T-cell (primary cell): Measurements from ENCODE around the gene NT5C2. TPM values are rescaled to one million over a fixed set of nuclear protein-coding genes. Genes with fewer than 3 reads are reported as not detected.
"Not testable (repeated sequence)": the region's sequence is repeated elsewhere in the genome, so short reads cannot be mapped to it uniquely, and the experiment has no call there.

Source experiments
- ATAC-seq, 4 experiments: fragments of 200-7000 bp in 3 of 4; fragments of 150-1000 bp in 1 of 4; cut with Tn5 transposase; replicated peaks in 1 of 4; 1 replicate in 3 of 4; 2 replicates in 1 of 4; pipeline ENCODE4 v1.10.0; 2021; ENCODE audit warnings: moderate library complexity in 3 of 4, mild to moderate bottlenecking in 2 of 4, moderate number of reproducible peaks in 1 of 4
- CTCF ChIA-PET, 2 donors: fragments of 300-600 bp; sonication (Branson Sonifier 250); formaldehyde crosslinking; loops; one replicate each; lab custom pipeline; 2022; ENCODE audit warnings: antibody characterized with exemption in 2 of 2; lab: Charles Lee
- POLR2A ChIA-PET, 2 donors: fragments of 300-600 bp; sonication (Branson Sonifier 250); formaldehyde crosslinking; loops; one replicate each; lab custom pipeline; 2022; ENCODE audit warnings: antibody characterized with exemption in 2 of 2; lab: Charles Lee
- DNase-seq, 35 experiments: peaks; one replicate each; pipeline versions ENCODE4 v3.0.0 to v3.0.0-alpha.2; 2013 to 2023
- H3K27ac ChIP-seq: one replicate; pipeline ENCODE4 v1.5.1; 2013; ENCODE audit warnings: low read length
- H3K27me3 ChIP-seq, 2 experiments: replicated peaks in 1 of 2; 1 replicate in 1 of 2; 2 replicates in 1 of 2; pipeline versions ENCODE4 v1.6.1 to v1.7.0; 2013; ENCODE audit warnings: low read length in 1 of 2, mixed read lengths in 1 of 2; ENCODE audit not compliant: control insufficient read depth in 2 of 2, insufficient read depth in 2 of 2; ENCODE audit errors: extremely low read depth in 1 of 2
- H3K36me3 ChIP-seq, 2 donors: 1 replicate in 1 of 2; 2 replicates in 1 of 2; pipeline versions ENCODE4 v1.6.1 to v1.7.0; 2013; ENCODE audit warnings: low read length in 1 of 2; ENCODE audit not compliant: control insufficient read depth in 2 of 2, insufficient read depth in 1 of 2; ENCODE audit errors: extremely low read depth in 1 of 2
- H3K4me1 ChIP-seq, 2 experiments: 1 replicate in 1 of 2; 2 replicates in 1 of 2; pipeline versions ENCODE4 v1.6.1 to v1.7.0; 2013; ENCODE audit warnings: low read length in 2 of 2, mixed read lengths in 1 of 2; ENCODE audit not compliant: insufficient read depth in 2 of 2, control insufficient read depth in 1 of 2; ENCODE audit errors: extremely low read depth in 1 of 2
- H3K4me3 ChIP-seq, 2 donors: 1 replicate in 1 of 2; 2 replicates in 1 of 2; pipeline versions ENCODE4 v1.5.1 to v1.7.0; 2013; ENCODE audit warnings: mild to moderate bottlenecking in 2 of 2, low read length in 1 of 2, moderate library complexity in 1 of 2; ENCODE audit not compliant: control insufficient read depth in 1 of 2; ENCODE audit errors: extremely low read depth in 1 of 2
- H3K9me3 ChIP-seq: 2 replicates; pipeline ENCODE4 v1.7.0; 2013
- H3K27ac Mint-ChIP-seq, 2 donors: one replicate each; pipeline ENCODE4 v1.8.0; 2020 to 2021; ENCODE audit warnings: mild to moderate bottlenecking in 2 of 2, mixed read lengths in 2 of 2
- H3K27me3 Mint-ChIP-seq, 2 donors: one replicate each; pipeline ENCODE4 v1.8.0; 2021 to 2022; ENCODE audit warnings: mixed read lengths in 2 of 2
- H3K36me3 Mint-ChIP-seq: one replicate; pipeline ENCODE4 v1.8.0; 2021; ENCODE audit warnings: mixed read lengths
- H3K4me1 Mint-ChIP-seq, 3 donors: one replicate each; pipeline ENCODE4 v1.8.0; 2020 to 2022; ENCODE audit warnings: mixed read lengths in 3 of 3, mild to moderate bottlenecking in 1 of 3
- H3K4me3 Mint-ChIP-seq, 3 donors: one replicate each; pipeline ENCODE4 v1.8.0; 2020 to 2022; ENCODE audit warnings: mild to moderate bottlenecking in 3 of 3, mixed read lengths in 3 of 3, moderate library complexity in 3 of 3
- H3K9me3 Mint-ChIP-seq, 3 donors: one replicate each; pipeline ENCODE4 v1.8.0; 2020 to 2022; ENCODE audit warnings: mixed read lengths in 3 of 3
- WGBS: methylation state at CpG from one replicate; pipeline ENCODE4 v1.1.5; 2013; ENCODE audit warnings: missing lambda C conversion rate; ENCODE audit not compliant: insufficient coverage; 5-methylcytosine and 5-hydroxymethylcytosine counted together
- total RNA-seq, 35 experiments: library from RNA in 6 of 35; stranded (reverse) in 6 of 35; fragments of 120-200 nt in 1 of 35; gene quantifications; one replicate each; pipeline versions ENCODE4 v1.2.1 to v1.2.4 and lab custom pipeline; 2013 to 2026

NT5C2 gene
- total RNA-seq, 5 donors from 2014 or later (not counting 1 experiment from before 2014, with no cell fraction given) = 49.7 to 63.5 (median 54.0) TPM

DNA sequence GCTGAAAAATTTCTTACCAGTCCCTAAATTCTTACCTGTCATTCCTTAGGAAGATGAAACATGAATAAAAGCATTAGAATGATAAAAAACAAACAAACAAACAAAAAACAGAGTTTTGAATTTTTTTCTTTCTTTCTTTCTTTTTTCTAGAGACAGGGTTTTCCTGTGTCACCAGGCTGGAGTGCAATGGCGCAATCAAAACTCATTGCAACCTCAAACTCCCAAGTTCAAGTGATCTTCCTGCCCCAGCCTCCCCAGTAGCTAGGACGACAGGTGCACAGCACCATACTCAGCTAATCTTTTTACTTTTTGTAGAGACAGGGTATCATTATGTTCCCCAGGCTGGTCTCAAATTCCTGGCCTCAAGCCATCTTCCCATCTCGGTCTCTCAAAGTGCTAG, 26.5 kb downstream of the NT5C2 start:
- CTCF ChIA-PET = no interaction called here
- peaks cover 0 to 2% (median 2%) of the 10 kb centered on the region in 3 donors for H3K4me1 Mint-ChIP-seq
- H3K4me3 Mint-ChIP-seq = no peak overlapping the region
- POLR2A ChIA-PET = no interaction called here
- Histone ChIP-seq H3K27ac (no peak overlapping the region), H3K9me3 (no peaks in the 10 kb centered on the region), H3K36me3 (peaks cover 4 to 20% of the 10 kb centered on the region in 2 donors), H3K27me3 (no peaks in the 10 kb centered on the region), H3K4me3 (no peak overlapping the region), H3K4me1 (no peaks in the 10 kb centered on the region)
- H3K36me3 Mint-ChIP-seq = peaks cover 41% of the 10 kb centered on the region
- ATAC-seq (no peak), DNase-seq (no peak)
- H3K27me3 Mint-ChIP-seq = no peaks in the 10 kb centered on the region
- no peak overlapping the region for H3K27ac Mint-ChIP-seq
- H3K9me3 Mint-ChIP-seq = no peaks in the 10 kb centered on the region
- no CpG with 5 or more reads among the region's 3 CpGs for WGBS

DNA sequence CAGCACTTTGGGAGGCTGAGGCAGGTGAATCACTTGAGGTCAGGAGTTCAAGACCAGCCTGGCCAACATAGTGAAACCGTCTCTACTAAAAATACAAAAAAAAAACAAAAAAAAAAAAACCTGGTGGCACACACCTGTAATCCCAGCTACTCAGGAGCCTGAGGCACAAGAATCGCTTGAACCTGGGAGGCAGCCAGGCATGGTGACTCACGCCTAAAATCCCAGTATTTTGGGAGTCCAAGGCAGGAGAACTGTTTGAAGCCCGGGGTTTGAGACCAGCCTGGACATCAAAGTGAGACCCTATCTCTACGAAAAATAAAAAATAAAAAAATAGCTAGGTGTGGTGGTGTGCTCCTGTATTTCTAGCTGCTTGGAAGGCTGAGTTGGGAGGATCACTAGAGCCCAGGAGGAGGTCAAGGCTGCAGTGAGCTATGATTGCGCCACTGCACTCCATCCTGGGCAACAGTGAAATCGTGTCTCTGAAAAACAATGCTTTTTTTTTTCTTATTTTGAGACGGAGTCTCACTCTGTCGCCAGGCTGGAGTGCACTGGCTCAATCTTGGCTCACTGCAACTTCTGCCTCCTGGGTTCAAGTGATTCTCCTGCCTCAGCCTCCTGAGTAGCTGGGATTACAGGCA, 29.2 kb downstream of the NT5C2 start:
- H3K27me3 ChIP-seq, CTCF ChIA-PET, H3K4me1 ChIP-seq, H3K9me3 ChIP-seq, ATAC-seq, H3K27me3 Mint-ChIP-seq, H3K27ac ChIP-seq, DNase-seq, H3K36me3 ChIP-seq, H3K4me1 Mint-ChIP-seq, H3K4me3 Mint-ChIP-seq, H3K9me3 Mint-ChIP-seq, H3K27ac Mint-ChIP-seq, H3K4me3 ChIP-seq: not testable (repeated sequence)
- H3K36me3 Mint-ChIP-seq = peaks cover 45% of the 10 kb centered on the region
- POLR2A ChIA-PET = interaction anchor here in 1 of 2 donors (1.0 kb wide), 1 partner anchor 13 kb away, joined by 3 read pairs; no protein-coding TSS in a partner anchor
- WGBS = 98% methylated on average over 7 of the region's 9 CpGs

DNA sequence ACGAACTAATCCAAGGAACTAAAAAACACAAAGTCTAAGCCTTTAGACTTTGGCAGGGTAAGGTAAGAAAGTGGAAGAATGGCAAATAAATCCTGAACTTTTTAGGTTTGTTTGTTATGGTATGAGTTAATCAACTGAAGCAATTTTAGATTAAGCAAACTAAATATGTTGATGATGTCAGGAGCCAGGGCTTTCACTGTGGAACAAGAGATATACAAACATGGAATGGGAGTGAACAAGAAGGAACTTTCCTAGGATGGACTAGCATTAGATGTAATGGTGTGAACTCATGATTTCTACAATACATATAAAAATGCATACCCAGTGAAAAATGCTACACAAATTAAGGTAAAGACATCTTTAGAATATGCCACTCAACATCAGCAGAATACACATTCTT, 35.8 kb downstream of the NT5C2 start:
- Mint-ChIP-seq H3K9me3 (no peaks in the 10 kb centered on the region), H3K36me3 (peaks cover 42% of the 10 kb centered on the region), H3K4me1 (peaks cover 4 to 21% (median 10%) of the 10 kb centered on the region in 3 donors), H3K27ac (no peak overlapping the region), H3K27me3 (no peaks in the 10 kb centered on the region), H3K4me3 (no peak overlapping the region)
- DNase-seq = no peak
- Histone ChIP-seq H3K36me3 (peaks cover 3 to 8% of the 10 kb centered on the region in 2 donors), H3K9me3 (no peaks in the 10 kb centered on the region), H3K4me3 (no peak overlapping the region), H3K4me1 (no peaks in the 10 kb centered on the region), H3K27me3 (no peaks in the 10 kb centered on the region), H3K27ac (no peak overlapping the region)
- no peak for ATAC-seq
- POLR2A ChIA-PET = no interaction called here
- CTCF ChIA-PET = no interaction called here
- WGBS = no CpG with 5 or more reads among the region's 1 CpG

DNA sequence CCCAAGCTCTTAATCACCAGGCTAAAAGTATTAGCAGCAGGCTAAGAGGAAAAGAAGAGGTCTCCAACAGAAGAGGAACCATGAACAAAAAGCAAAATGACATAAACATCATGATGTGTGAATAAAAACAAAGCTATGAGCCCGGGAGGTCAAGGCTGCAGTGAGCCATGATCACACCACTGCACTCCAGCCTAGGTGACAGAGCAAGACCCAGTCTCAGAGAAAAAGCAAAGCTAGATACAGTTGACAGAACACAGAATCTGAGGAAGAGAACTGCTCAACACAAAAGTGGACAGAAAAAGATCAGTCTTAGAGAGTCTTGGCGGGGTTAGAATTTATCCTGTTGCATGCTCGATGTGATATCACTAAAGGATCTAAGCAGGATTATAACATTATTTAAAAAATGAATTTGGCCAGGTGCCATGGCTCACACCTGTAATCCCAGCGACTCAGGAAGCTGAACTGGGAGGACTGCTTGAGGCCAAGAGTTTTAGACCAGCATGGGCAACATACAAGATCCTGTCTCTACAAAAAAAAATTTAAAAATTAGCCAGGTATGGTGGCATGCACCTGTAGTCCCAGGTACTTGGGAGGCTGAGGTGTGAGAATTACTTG, 37.5 kb downstream of the NT5C2 start:
- Mint-ChIP-seq H3K27me3 (no peaks in the 10 kb centered on the region), H3K36me3 (peaks cover 48% of the 10 kb centered on the region), H3K4me1 (peaks cover 4 to 21% (median 10%) of the 10 kb centered on the region in 3 donors), H3K4me3 (no peak overlapping the region), H3K9me3 (no peaks in the 10 kb centered on the region), H3K27ac (no peak overlapping the region)
- no peaks in the 10 kb centered on the region for H3K9me3 ChIP-seq
- H3K27ac ChIP-seq = no peak overlapping the region
- 100% methylated on average over 1 of the region's 4 CpGs for WGBS
- DNase-seq (no peak), ATAC-seq (no peak)
- H3K4me1 ChIP-seq = no peaks in the 10 kb centered on the region
- peaks cover 3 to 8% of the 10 kb centered on the region in 2 donors for H3K36me3 ChIP-seq
- no peaks in the 10 kb centered on the region for H3K27me3 ChIP-seq
- ChIA-PET POLR2A (interaction anchor here (0.5 to 1.0 kb wide), 3 partner anchors 15 to 1246 kb away, joined by 3 read pairs; no protein-coding TSS in a partner anchor), CTCF (interaction anchor here in 1 of 2 donors (0.5 kb wide), 1 partner anchor 1903 kb away, joined by 7 read pairs; no protein-coding TSS in a partner anchor)
- H3K4me3 ChIP-seq = no peak overlapping the region

DNA sequence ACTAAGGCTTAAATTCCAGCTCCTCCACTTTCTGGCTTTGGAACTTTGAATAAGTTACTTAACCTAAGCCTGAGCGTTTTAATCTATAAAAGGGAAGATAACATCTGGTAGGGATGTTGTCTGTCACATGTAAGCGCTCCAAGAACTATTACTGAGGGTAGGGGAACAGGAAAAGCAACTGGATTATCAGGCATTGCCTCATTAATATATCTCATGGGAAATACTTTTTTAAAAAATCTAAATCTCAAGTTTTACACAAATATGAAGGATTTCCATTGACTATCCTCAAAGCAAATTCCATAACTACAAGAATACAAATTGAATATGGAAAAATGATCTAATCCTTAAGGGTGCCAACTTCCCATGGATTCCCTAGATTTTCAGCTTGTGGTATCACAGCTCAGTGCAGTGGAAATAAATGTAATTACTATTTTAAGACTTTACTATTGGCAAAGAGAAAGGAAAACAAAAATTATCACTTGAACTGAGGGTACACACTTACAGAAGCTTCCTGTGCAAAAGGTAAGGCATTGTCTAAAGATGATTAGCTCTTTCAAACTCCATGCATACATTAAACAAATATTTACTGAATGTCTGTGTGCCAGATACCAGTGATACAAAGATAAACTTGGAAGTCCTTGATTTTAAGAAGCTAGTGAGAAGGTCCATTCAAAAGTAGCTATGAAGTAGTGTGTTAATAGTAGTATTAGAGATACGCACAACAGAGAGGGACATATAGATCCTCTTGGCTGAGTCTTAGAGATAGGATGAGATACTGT, 38.4 kb downstream of the NT5C2 start:
- no peaks in the 10 kb centered on the region for H3K4me1 ChIP-seq
- no CpG with 5 or more reads among the region's 3 CpGs for WGBS
- peaks cover 3 to 8% of the 10 kb centered on the region in 2 donors for H3K36me3 ChIP-seq
- ChIA-PET POLR2A (interaction anchor here (0.6 to 1.0 kb wide), 2 partner anchors 14 to 1245 kb away, joined by 3 read pairs; no protein-coding TSS in a partner anchor), CTCF (no interaction called here)
- peaks cover 4 to 20% (median 6%) of the 10 kb centered on the region in 3 donors for H3K4me1 Mint-ChIP-seq
- DNase-seq (no peak), ATAC-seq (no peak)
- no peaks in the 10 kb centered on the region for H3K9me3 Mint-ChIP-seq
- H3K27me3 ChIP-seq = no peaks in the 10 kb centered on the region
- H3K4me3 ChIP-seq = no peak overlapping the region
- no peak overlapping the region for H3K4me3 Mint-ChIP-seq
- peaks cover 49% of the 10 kb centered on the region for H3K36me3 Mint-ChIP-seq
- no peaks in the 10 kb centered on the region for H3K27me3 Mint-ChIP-seq
- H3K27ac Mint-ChIP-seq = no peak overlapping the region
- no peak overlapping the region for H3K27ac ChIP-seq
- no peaks in the 10 kb centered on the region for H3K9me3 ChIP-seq
